Esophagus (tissue), 2 donors: ENCODE measurements around the gene PNLIPRP2. TPM values are rescaled to one million over a fixed set of nuclear protein-coding genes. Genes with fewer than 3 reads are reported as not detected.

Experiments
- H3K27ac ChIP-seq, 2 donors: one replicate each; pipeline ENCODE4 v1.5.1; 2013; ENCODE audit warnings: low read depth in 2 of 2, mild to moderate bottlenecking in 2 of 2, inconsistent platforms in 1 of 2, low read length in 1 of 2, moderate library complexity in 1 of 2
- H3K27me3 ChIP-seq, 2 donors: one replicate each; pipeline ENCODE4 v1.6.1; 2013; ENCODE audit warnings: low read length in 2 of 2, control low read depth in 1 of 2, mild to moderate bottlenecking in 1 of 2; ENCODE audit not compliant: insufficient read depth in 2 of 2, control insufficient read depth in 1 of 2
- H3K36me3 ChIP-seq, 2 donors: one replicate each; pipeline ENCODE4 v1.6.1; 2013; ENCODE audit warnings: low read length in 1 of 2; ENCODE audit not compliant: control insufficient read depth in 2 of 2, insufficient read depth in 2 of 2
- H3K4me1 ChIP-seq, 2 donors: one replicate each; pipeline ENCODE4 v1.6.1; 2013; ENCODE audit warnings: low read length in 1 of 2; ENCODE audit not compliant: control insufficient read depth in 2 of 2, insufficient read depth in 2 of 2
- H3K4me3 ChIP-seq, 2 donors: one replicate each; pipeline ENCODE4 v1.5.1; 2013; ENCODE audit warnings: low read length in 2 of 2, mild to moderate bottlenecking in 2 of 2, low read depth in 1 of 2, moderate library complexity in 1 of 2
- H3K9me3 ChIP-seq, 2 donors: one replicate each; pipeline ENCODE4 v1.6.1; 2013; ENCODE audit warnings: mild to moderate bottlenecking in 2 of 2, low read depth in 1 of 2, low read length in 1 of 2, moderate library complexity in 1 of 2; ENCODE audit not compliant: control insufficient read depth in 2 of 2, insufficient read depth in 1 of 2
- WGBS, 2 donors: extraction: QIAGEN DNeasy Blood & Tissue Kit; methylation state at CpG; one replicate each; pipeline ENCODE4 v1.1.7; 2013; 5-methylcytosine and 5-hydroxymethylcytosine counted together
- polyA plus RNA-seq, 2 donors: library from polyadenylated mRNA; stranded (reverse); fragments of 200-250 nt; gene quantifications; one replicate each; pipeline ENCODE4 v1.2.3, GENCODE V29; 2013
- donor health status: healthy with polysubstance abuse.
- donor health status: Bipolar disorder and iron deficiency.

The PNLIPRP2 gene
- polyA plus RNA-seq, 2 donors = 0.05 to 0.14 TPM

DNA sequence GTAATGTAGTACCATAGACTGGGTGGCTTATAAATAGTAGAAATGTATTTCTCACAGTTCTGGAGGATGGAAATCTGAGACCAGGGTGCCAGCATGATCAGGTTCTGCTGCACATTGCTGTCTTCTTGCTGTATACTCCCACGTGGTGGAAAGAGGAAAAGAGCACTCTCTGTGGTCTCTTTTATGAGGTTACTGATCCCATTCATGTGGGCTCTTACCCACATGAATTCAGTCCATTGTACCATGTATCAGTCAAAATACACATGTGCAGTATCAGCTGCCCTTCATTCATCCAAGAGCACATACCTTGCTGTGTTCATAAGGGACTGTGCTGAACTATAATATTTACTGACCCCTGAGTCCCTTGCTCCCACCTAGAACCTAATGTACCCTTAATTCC, 17.1 kb downstream of the PNLIPRP2 start:
- Histone ChIP-seq H3K27ac (no peak overlapping the region), H3K36me3 (no peaks in the 10 kb centered on the region), H3K4me1 (no peaks in the 10 kb centered on the region), H3K9me3 (no peaks in the 10 kb centered on the region), H3K4me3 (no peak overlapping the region), H3K27me3 (no peaks in the 10 kb centered on the region)
- WGBS, 2 donors = 22 to 30% methylated on average over 1 of the region's 1 CpG

DNA sequence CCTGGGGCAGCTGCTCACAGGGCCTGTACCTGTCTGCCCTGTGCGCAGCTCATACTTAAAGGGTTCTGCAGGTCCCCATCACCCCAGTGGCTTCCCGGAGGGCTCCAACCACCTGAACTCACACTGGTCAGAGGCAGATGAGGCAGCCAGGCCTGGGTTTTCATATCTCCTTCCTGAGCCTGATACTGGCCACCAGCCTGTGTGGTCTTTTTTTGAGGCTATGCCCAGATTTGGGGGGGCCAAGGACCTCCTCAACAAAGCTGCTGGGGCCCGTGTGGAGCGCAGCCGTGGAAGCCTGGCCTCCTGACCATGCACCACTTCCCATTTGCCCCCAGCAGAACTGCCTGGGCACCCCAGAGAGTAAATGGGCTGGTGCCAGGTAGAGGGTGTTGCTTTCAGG, 25.7 kb downstream of the PNLIPRP2 start:
- Histone ChIP-seq H3K27ac (no peak overlapping the region), H3K4me1 (no peaks in the 10 kb centered on the region), H3K36me3 (no peaks in the 10 kb centered on the region), H3K9me3 (no peaks in the 10 kb centered on the region), H3K27me3 (no peaks in the 10 kb centered on the region), H3K4me3 (no peak overlapping the region)
- 79 to 96% methylated on average over 5 of the region's 5 CpGs for WGBS, 2 donors

DNA sequence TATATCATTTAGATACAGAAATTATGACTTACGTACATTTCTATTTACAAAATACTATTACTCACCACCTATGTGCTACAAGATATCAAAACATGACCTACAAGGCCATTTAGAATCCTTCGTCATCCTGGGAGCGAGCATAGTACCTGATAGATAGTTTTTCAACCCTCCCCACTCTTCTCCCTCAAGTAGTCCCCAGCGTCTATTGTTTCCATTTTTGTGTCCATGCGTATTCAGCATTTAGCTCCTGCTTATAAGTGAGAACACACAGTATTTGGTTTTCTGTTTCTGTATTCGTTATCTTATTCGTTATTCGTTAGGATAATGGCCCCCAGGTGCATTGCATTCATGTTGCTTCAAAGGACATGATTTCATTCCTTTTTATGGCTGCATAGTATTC, 28.1 kb downstream of the PNLIPRP2 start:
- no peak overlapping the region for H3K27ac ChIP-seq
- H3K4me3 ChIP-seq = no peak overlapping the region
- 82 to 88% methylated on average over 8 of the region's 8 CpGs for WGBS, 2 donors
- no peaks in the 10 kb centered on the region for H3K4me1 ChIP-seq
- H3K27me3 ChIP-seq = no peaks in the 10 kb centered on the region
- no peaks in the 10 kb centered on the region for H3K9me3 ChIP-seq
- no peaks in the 10 kb centered on the region for H3K36me3 ChIP-seq

DNA sequence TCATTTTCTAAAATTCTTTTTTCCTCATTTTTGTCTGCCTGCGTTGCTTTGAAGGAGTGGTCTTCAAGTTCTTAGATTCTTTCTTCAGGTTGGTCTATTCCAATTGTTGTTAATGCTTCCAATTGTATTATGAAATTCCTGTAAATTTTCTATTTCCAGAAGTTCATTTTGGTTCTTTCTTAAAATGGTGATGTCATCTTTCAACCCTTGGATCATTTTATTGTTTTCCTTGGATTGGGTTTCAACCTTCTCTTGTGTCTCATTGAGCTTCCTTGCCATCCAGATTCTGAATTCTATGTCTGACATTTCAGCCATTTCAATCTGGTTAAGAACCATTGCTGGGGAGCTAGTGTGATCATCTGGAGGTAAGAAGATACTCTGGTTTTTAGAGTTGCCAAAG, 33.1 kb downstream of the PNLIPRP2 start:
- Histone ChIP-seq H3K27ac (no peak overlapping the region), H3K9me3 (no peaks in the 10 kb centered on the region), H3K4me3 (no peak overlapping the region), H3K36me3 (no peaks in the 10 kb centered on the region), H3K4me1 (no peaks in the 10 kb centered on the region), H3K27me3 (no peaks in the 10 kb centered on the region)
- WGBS, 2 donors = 75 to 82% methylated on average over 1 of the region's 1 CpG

DNA sequence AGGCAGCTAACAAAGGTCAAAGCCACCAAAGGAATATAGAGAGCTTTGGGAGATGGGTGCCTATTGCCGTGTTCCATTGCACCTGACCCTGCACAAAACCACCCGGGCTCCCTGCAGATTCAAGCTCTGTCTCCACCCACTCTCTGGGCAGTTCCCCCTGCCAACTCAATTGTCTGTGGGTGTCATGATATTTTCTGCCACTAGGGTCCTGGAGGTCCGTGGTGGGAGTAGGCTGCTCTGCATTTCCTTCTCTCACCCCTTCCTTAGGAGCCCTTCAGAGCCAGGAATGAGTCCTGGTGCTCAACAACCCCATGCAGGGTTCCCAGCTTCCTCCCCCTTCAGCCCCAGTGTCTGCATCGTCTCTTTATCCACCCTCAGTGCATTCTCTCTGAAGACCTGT, 34.1 kb downstream of the PNLIPRP2 start:
- H3K27me3 ChIP-seq = no peaks in the 10 kb centered on the region
- no peak overlapping the region for H3K27ac ChIP-seq
- WGBS, 2 donors = 49% methylated on average over 4 of the region's 4 CpGs
- no peaks in the 10 kb centered on the region for H3K36me3 ChIP-seq
- H3K9me3 ChIP-seq = no peaks in the 10 kb centered on the region
- H3K4me1 ChIP-seq = no peaks in the 10 kb centered on the region
- H3K4me3 ChIP-seq = no peak overlapping the region

DNA sequence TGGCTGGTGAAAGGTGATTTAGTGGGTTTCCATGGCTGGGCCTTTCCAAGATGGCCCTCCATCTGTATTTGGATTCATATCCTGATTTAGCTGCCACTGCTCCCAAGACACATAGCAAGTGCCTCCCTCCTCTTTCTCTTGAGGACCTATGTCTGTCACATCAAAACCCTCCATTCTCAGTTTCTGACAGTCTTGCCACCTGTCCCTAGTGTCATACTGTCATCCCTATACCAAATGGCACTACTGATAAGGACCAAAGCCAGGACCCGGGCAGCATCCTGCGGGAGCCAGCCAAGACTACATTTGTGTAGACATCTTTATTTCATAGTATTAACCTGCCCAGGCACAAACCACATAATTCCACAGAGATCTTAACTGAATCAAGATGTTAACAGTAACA, 34.8 kb downstream of the PNLIPRP2 start:
- H3K4me1 ChIP-seq = no peaks in the 10 kb centered on the region
- 76 to 81% methylated on average over 2 of the region's 2 CpGs for WGBS, 2 donors
- no peaks in the 10 kb centered on the region for H3K36me3 ChIP-seq
- no peaks in the 10 kb centered on the region for H3K27me3 ChIP-seq
- no peak overlapping the region for H3K27ac ChIP-seq
- no peak overlapping the region for H3K4me3 ChIP-seq
- no peaks in the 10 kb centered on the region for H3K9me3 ChIP-seq

DNA sequence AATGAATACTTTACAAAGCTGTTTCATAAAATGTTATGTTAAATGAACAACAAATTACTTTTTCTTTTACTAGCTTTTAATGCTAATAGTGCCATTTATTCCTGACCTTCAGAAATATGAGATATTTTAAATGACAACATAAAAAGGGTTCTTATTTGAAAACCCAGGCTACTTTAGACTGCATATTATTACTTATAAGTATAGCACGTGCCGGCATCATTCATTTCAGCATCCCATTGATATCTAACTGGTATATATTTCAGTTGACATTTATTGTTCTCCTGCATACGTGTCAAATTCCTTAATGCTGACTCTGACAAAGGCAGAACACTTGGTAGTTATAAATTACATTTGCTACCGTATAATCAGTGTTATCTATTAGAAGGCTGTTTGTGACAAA, 35.3 kb downstream of the PNLIPRP2 start:
- H3K4me1 ChIP-seq = no peaks in the 10 kb centered on the region
- no peaks in the 10 kb centered on the region for H3K36me3 ChIP-seq
- no peaks in the 10 kb centered on the region for H3K9me3 ChIP-seq
- no peak overlapping the region for H3K4me3 ChIP-seq
- no peaks in the 10 kb centered on the region for H3K27me3 ChIP-seq
- no peak overlapping the region for H3K27ac ChIP-seq
- WGBS, 2 donors = 74 to 84% methylated on average over 4 of the region's 4 CpGs

DNA sequence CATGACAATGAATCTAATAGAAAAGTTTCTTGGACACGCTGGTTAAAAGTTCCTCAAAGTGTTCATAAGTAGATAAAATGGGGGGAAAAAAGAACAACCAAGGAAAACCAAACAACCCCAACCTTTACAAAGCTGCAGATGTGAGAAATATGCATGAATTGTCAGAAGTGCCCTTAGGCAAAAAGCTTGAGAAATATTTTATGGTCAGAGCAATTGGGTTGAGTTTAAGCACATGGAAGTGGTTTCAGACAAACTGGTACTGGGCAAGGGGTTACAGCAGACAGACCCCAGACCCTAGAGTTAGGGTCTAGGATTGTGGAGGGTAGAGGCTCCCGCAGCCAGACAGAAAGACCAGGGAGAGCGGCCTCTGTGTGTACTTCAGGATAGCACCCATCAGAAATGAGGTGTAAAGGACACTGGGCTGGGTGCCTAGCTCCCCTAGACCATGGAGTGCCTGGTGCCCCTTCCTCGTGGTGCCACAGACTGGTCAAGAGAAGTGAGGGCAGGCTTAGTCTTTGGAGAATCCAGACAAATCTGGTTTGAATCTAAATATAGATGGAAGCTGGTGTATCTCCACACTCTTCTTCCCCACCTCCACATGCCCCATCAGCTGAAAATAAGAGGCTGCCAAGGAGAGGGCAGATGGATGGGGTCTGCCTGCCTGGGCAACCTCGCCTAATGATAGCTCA, 37.3 kb downstream of the PNLIPRP2 start:
- WGBS, 2 donors = 69 to 81% methylated on average over 5 of the region's 5 CpGs
- Histone ChIP-seq H3K36me3 (no peaks in the 10 kb centered on the region), H3K9me3 (no peaks in the 10 kb centered on the region), H3K27me3 (no peaks in the 10 kb centered on the region), H3K4me3 (no peak overlapping the region), H3K4me1 (no peaks in the 10 kb centered on the region), H3K27ac (no peak overlapping the region)

DNA sequence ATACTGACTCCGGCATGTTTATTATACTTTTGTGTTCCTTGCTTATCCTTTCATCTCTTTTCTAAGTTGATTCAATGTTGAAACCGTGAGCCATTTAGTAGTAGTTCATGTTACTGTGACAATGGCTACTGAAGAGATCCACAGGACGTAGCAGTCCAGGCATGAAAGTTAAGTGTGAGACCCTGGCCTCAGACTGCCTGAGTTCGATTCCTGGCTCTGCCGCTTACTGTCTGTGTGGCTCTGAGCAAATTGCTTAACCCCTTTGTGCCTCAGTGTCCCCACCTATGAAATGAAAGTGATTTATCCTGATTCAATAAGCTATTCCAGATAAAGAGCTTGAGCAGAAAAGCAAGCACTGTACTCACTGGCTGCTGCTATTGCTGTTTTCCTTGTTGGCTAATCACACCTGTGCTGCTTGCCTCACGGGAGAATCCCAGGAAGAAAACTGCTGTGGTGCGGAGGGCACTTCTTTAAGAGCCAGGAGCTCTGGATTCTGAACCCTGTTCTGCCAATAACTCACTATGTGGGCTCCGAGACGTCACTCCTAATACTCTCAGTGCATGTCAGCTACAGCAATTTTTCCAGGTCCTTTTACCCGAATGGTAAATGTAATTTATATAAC, 38.4 kb downstream of the PNLIPRP2 start:
- Histone ChIP-seq H3K4me3 (no peak overlapping the region), H3K27me3 (no peaks in the 10 kb centered on the region), H3K27ac (no peak overlapping the region), H3K9me3 (no peaks in the 10 kb centered on the region), H3K4me1 (no peaks in the 10 kb centered on the region), H3K36me3 (no peaks in the 10 kb centered on the region)
- 71 to 83% methylated on average over 10 of the region's 10 CpGs for WGBS, 2 donors

DNA sequence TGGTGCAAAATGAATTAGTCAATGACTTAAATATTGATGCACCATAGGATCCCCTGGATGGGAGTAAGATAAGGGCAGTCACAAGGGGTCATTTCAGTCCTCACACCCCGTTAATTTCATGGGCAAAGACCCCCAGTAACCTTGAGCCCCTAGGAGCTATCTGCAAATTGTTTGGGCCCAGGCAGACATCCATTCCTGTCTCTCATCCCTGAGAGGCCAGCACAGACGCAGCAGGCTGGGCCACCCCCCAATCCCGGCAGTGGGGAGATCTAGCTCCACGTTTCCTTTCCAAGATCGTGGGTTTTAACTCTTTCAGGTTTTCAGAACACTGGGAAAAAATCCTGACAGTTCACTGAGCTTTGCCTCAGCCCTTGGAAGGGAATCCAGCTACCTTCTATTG, 40.1 kb downstream of the PNLIPRP2 start:
- Histone ChIP-seq H3K9me3 (no peaks in the 10 kb centered on the region), H3K4me1 (no peaks in the 10 kb centered on the region), H3K4me3 (no peak overlapping the region), H3K27me3 (no peaks in the 10 kb centered on the region), H3K36me3 (no peaks in the 10 kb centered on the region), H3K27ac (no peak overlapping the region)
- WGBS, 2 donors = 37 to 47% methylated on average over 5 of the region's 5 CpGs
